ENCODE results near the gene SPHK1.

The SPHK1 gene

GRCh38 chr17:76432712-76433336 is 48.4 kb downstream of the SPHK1 start:
- peak; percentile 40 for TF ChIP-seq CTCF (IDR thresholded peaks at IDR 0.05; ENCODE audit: insufficient read depth, low read length, poor library complexity, severe bottlenecking)
- H3K36me3 ChIP-seq (ENCODE audit: control insufficient read depth, insufficient read depth, low read length) = no peaks in the 10 kb centered on the region; the same call in 1 of the 2 replicates
- no peak overlapping the region for H3K4me3 ChIP-seq (replicated peaks; ENCODE audit: low read depth, low read length)
- no peaks in the 10 kb centered on the region for H3K27me3 ChIP-seq (replicated peaks; ENCODE audit: control insufficient read depth, insufficient read depth, low read length)
- no peak for DNase-seq (ENCODE audit: extremely low read depth, insufficient read length)

GRCh38 chr17:76433693-76434092 is 49.3 kb downstream of the SPHK1 start:
- no peaks in the 10 kb centered on the region; the same call in 1 of the 2 replicates for H3K36me3 ChIP-seq (ENCODE audit: control insufficient read depth, insufficient read depth, low read length)
- no peak overlapping the region for H3K4me3 ChIP-seq (replicated peaks; ENCODE audit: low read depth, low read length)
- TF ChIP-seq CTCF (IDR thresholded peaks at IDR 0.05; ENCODE audit: insufficient read depth, low read length, poor library complexity, severe bottlenecking) = no peak
- DNase-seq (ENCODE audit: extremely low read depth, insufficient read length) = no peak
- H3K27me3 ChIP-seq (replicated peaks; ENCODE audit: control insufficient read depth, insufficient read depth, low read length) = no peaks in the 10 kb centered on the region

GRCh38 chr17:76434870-76435269 is 50.5 kb downstream of the SPHK1 start:
- no peak for TF ChIP-seq CTCF (IDR thresholded peaks at IDR 0.05; ENCODE audit: insufficient read depth, low read length, poor library complexity, severe bottlenecking)
- no peaks in the 10 kb centered on the region; the same call in 1 of the 2 replicates for H3K36me3 ChIP-seq (ENCODE audit: control insufficient read depth, insufficient read depth, low read length)
- no peak for DNase-seq (ENCODE audit: extremely low read depth, insufficient read length)
- no peak overlapping the region for H3K4me3 ChIP-seq (replicated peaks; ENCODE audit: low read depth, low read length)
- H3K27me3 ChIP-seq (replicated peaks; ENCODE audit: control insufficient read depth, insufficient read depth, low read length) = no peaks in the 10 kb centered on the region

GRCh38 chr17:76435751-76436150 is 51.3 kb downstream of the SPHK1 start:
- no peak for DNase-seq (ENCODE audit: extremely low read depth, insufficient read length)
- TF ChIP-seq CTCF (IDR thresholded peaks at IDR 0.05; ENCODE audit: insufficient read depth, low read length, poor library complexity, severe bottlenecking) = no peak
- H3K27me3 ChIP-seq (replicated peaks; ENCODE audit: control insufficient read depth, insufficient read depth, low read length) = no peaks in the 10 kb centered on the region
- H3K36me3 ChIP-seq (ENCODE audit: control insufficient read depth, insufficient read depth, low read length) = no peaks in the 10 kb centered on the region; the same call in 1 of the 2 replicates
- no peak overlapping the region for H3K4me3 ChIP-seq (replicated peaks; ENCODE audit: low read depth, low read length)
